PC-9 (cell line): ENCODE measurements around the gene MATN1. TPM values are rescaled to one million over a fixed set of nuclear protein-coding genes. Genes with fewer than 3 reads are reported as not detected.

ENCODE experiments used
- BruUV-seq: library from RNA; stranded (reverse); fragments of 400-500 nt; replicated peaks from 2 replicates; lab custom pipeline; 2021; lab: Mats Ljungman, UMichigan
- CTCF ChIA-PET: fragments of 300-600 bp; sonication (Branson Sonifier 250); formaldehyde crosslinking; loops from one replicate; lab custom pipeline; 2022; ENCODE audit warnings: antibody characterized with exemption; lab: Charles Lee
- POLR2A ChIA-PET: fragments of 300-600 bp; sonication (Branson Sonifier 250); formaldehyde crosslinking; loops from one replicate; lab custom pipeline; 2022; ENCODE audit warnings: antibody characterized with exemption; ENCODE audit not compliant: unreplicated experiment; lab: Charles Lee
- DNase-seq, 2 experiments: peaks; one replicate each; pipeline versions ENCODE4 v3.0.0 to v3.0.0-alpha.2; 2015 to 2022; ENCODE audit warnings: mixed read lengths in 1 of 2
- H2AFZ ChIP-seq: fragments of 200-600 bp; sonication (generic); 2 replicates; pipeline ENCODE4 v1.8.1; 2017; ENCODE audit warnings: antibody characterized with exemption
- H3F3A ChIP-seq: fragments of 200-600 bp; sonication (generic); 2 replicates; pipeline ENCODE4 v1.8.1; 2017; ENCODE audit warnings: antibody characterized with exemption, mild to moderate bottlenecking, low read depth; ENCODE audit not compliant: insufficient read depth
- H3K27ac ChIP-seq: fragments of 200-600 bp; sonication (generic); 2 replicates; pipeline ENCODE4 v1.6.1; 2016; ENCODE audit warnings: mixed run types
- H3K27me3 ChIP-seq: fragments of 200-600 bp; sonication (generic); 2 replicates; pipeline ENCODE4 v1.6.1; 2016; ENCODE audit warnings: low read depth, mixed run types; ENCODE audit not compliant: insufficient read depth
- H3K36me3 ChIP-seq: fragments of 200-600 bp; sonication (generic); 2 replicates; pipeline ENCODE4 v1.6.1; 2016; ENCODE audit warnings: low read depth, mixed run types
- H3K4me1 ChIP-seq: fragments of 200-600 bp; sonication (generic); replicated peaks from 2 replicates; pipeline ENCODE4 v1.6.1; 2016; ENCODE audit warnings: mixed run types; ENCODE audit not compliant: insufficient read depth
- H3K4me2 ChIP-seq: fragments of 200-600 bp; sonication (generic); 2 replicates; pipeline ENCODE4 v1.6.1; 2017; ENCODE audit warnings: mixed run types
- H3K4me3 ChIP-seq: fragments of 200-600 bp; sonication (generic); 2 replicates; pipeline ENCODE4 v1.6.1; 2016; ENCODE audit warnings: mixed run types
- H3K79me2 ChIP-seq: fragments of 200-600 bp; sonication (generic); 2 replicates; pipeline ENCODE4 v1.6.1; 2017; ENCODE audit warnings: low read depth, mixed run types
- H3K9me2 ChIP-seq: fragments of 200-600 bp; sonication (generic); 2 replicates; pipeline ENCODE4 v1.8.1; 2017; ENCODE audit warnings: mild to moderate bottlenecking; ENCODE audit not compliant: insufficient read depth
- H3K9me3 ChIP-seq: fragments of 200-600 bp; sonication (generic); 2 replicates; pipeline ENCODE4 v1.8.1; 2016; ENCODE audit warnings: low read depth; ENCODE audit not compliant: insufficient read depth
- H4K20me1 ChIP-seq: fragments of 200-600 bp; sonication (generic); 2 replicates; pipeline ENCODE4 v1.8.1; 2017; ENCODE audit not compliant: insufficient read depth
- EZH2 ChIP-seq: fragments of 200-600 bp; sonication (generic); IDR thresholded peaks from 2 replicates; pipeline ENCODE4 v1.8.0; 2017; ENCODE audit warnings: antibody characterized with exemption, low read depth
- intact Hi-C: fragments of 100-400 bp; cut with micrococcal nuclease; formaldehyde crosslinking; loops from one replicate; pipeline ENCODE4 v1.10.0; 2022; ENCODE audit not compliant: unreplicated experiment
- total RNA-seq: library from RNA; stranded (reverse); gene quantifications from 2 replicates; pipeline ENCODE4 v1.2.3, GENCODE V29; 2021
- TF ChIP-seq, protein P1 (sequence below): fragments of 200-600 bp; sonication (generic); conservative IDR thresholded peaks from 2 replicates; pipeline ENCODE4 v1.6.1; 2017; ENCODE audit warnings: mixed run types, antibody characterized with exemption, mild to moderate bottlenecking, moderate library complexity

Gene MATN1
- total RNA-seq, 1 experiment from 2014 or later: 0.37 TPM

GRCh38 chr1:30729901-30730300 is 6.5 kb upstream of the MATN1 start:
- Histone ChIP-seq H3K4me3 (no peak overlapping the region), H3K27ac (no peak overlapping the region), H2AFZ (no peak overlapping the region), H3K9me3 (no peaks in the 10 kb centered on the region), H3K36me3 (no peaks in the 10 kb centered on the region), H3K4me2 (no peak overlapping the region), H4K20me1 (no peaks in the 10 kb centered on the region), H3K4me1 (0 out of 2 replicates have a peak, but pooled peaks cover 6% of the 10 kb centered on the region), H3K79me2 (no peaks in the 10 kb centered on the region), H3K27me3 (no peaks in the 10 kb centered on the region), H3K9me2 (no peaks in the 10 kb centered on the region), H3F3A (peaks cover 7% of the 10 kb centered on the region; the same call in 1 of the 2 replicates)
- ChIA-PET CTCF (interaction anchor here (0.5 to 1.5 kb wide), 3 partner anchors 50 to 181 kb away, joined by 3 to 5 read pairs (median 3); no protein-coding TSS in a partner anchor), POLR2A (interaction anchor here (0.6 kb wide), 1 partner anchor 34 kb away, joined by 10 read pairs; no protein-coding TSS in a partner anchor)
- TF ChIP-seq, protein P1, sequence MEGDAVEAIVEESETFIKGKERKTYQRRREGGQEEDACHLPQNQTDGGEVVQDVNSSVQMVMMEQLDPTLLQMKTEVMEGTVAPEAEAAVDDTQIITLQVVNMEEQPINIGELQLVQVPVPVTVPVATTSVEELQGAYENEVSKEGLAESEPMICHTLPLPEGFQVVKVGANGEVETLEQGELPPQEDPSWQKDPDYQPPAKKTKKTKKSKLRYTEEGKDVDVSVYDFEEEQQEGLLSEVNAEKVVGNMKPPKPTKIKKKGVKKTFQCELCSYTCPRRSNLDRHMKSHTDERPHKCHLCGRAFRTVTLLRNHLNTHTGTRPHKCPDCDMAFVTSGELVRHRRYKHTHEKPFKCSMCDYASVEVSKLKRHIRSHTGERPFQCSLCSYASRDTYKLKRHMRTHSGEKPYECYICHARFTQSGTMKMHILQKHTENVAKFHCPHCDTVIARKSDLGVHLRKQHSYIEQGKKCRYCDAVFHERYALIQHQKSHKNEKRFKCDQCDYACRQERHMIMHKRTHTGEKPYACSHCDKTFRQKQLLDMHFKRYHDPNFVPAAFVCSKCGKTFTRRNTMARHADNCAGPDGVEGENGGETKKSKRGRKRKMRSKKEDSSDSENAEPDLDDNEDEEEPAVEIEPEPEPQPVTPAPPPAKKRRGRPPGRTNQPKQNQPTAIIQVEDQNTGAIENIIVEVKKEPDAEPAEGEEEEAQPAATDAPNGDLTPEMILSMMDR: no peak
- no peak for TF ChIP-seq EZH2
- intact Hi-C loops: no loop called here
- DNase-seq: no peak
- BruUV-seq: no TSS peak

- no peaks in the 10 kb centered on the region for H3K79me2 ChIP-seq
- no peaks in the 10 kb centered on the region for H3K36me3 ChIP-seq
- ChIA-PET CTCF (interaction anchor here (0.6 to 2.0 kb wide), 2 partner anchors 50 to 182 kb away, joined by 3 to 13 read pairs; no protein-coding TSS in a partner anchor), POLR2A (no interaction called here)
- no peaks in the 10 kb centered on the region for H3K9me3 ChIP-seq
- no TSS peak for BruUV-seq
- no peak overlapping the region for H2AFZ ChIP-seq
- no peak overlapping the region for H3K4me3 ChIP-seq
- intact Hi-C loops: no loop called here
- no peak for DNase-seq
- no peak overlapping the region for H3K4me2 ChIP-seq
- no peaks in the 10 kb centered on the region for H3K9me2 ChIP-seq
- no peaks in the 10 kb centered on the region for H3K27me3 ChIP-seq
- no peak overlapping the region for H3K27ac ChIP-seq
- no peaks in the 10 kb centered on the region for H4K20me1 ChIP-seq
- no peak for TF ChIP-seq EZH2
- H3F3A ChIP-seq: peaks cover 7% of the 10 kb centered on the region; the same call in 1 of the 2 replicates
- 0 out of 2 replicates have a peak, but pooled peaks cover 6% of the 10 kb centered on the region for H3K4me1 ChIP-seq
Measured at GRCh38 chr1:30728832-30729638, 5.7 kb upstream of the MATN1 start.

GRCh38 chr1:30728340-30728739 is 5.0 kb upstream of the MATN1 start:
- TF ChIP-seq EZH2: no peak
- TF ChIP-seq, protein P1: no peak
- ChIA-PET POLR2A (no interaction called here), CTCF (interaction anchor here (0.7 to 2.0 kb wide), 2 partner anchors 49 to 51 kb away, joined by 5 to 13 read pairs; no protein-coding TSS in a partner anchor)
- Histone ChIP-seq H3K4me3 (no peak overlapping the region), H3K4me1 (0 out of 2 replicates have a peak, but pooled peaks cover 6% of the 10 kb centered on the region), H3K9me2 (no peaks in the 10 kb centered on the region), H2AFZ (no peak overlapping the region), H4K20me1 (no peaks in the 10 kb centered on the region), H3K27me3 (no peaks in the 10 kb centered on the region), H3K27ac (no peak overlapping the region), H3K9me3 (no peaks in the 10 kb centered on the region), H3K36me3 (no peaks in the 10 kb centered on the region), H3K79me2 (no peaks in the 10 kb centered on the region), H3F3A (peaks cover 7% of the 10 kb centered on the region; the same call in 1 of the 2 replicates), H3K4me2 (no peak overlapping the region)
- no peak for DNase-seq
- intact Hi-C loops: no loop called here
- no TSS peak for BruUV-seq
